GM23338 (cell line): Measurements from ENCODE around the gene MLXIPL. TPM values are rescaled to one million over a fixed set of nuclear protein-coding genes. Genes with fewer than 3 reads are reported as not detected.

Experiments used
- ATAC-seq: fragments of 200-7000 bp; cut with Tn5 transposase; 3 replicates; pipeline ENCODE4 v1.9.1; 2020
- DNase-seq: peaks from one replicate; pipeline ENCODE4 v3.0.0-alpha.2; 2015; ENCODE audit warnings: low spot score
- H2AFZ ChIP-seq: fragments of 200-600 bp; sonication (generic); 2 replicates; pipeline ENCODE4 v1.8.0; 2016; ENCODE audit warnings: antibody characterized with exemption, mild to moderate bottlenecking, moderate library complexity
- H3F3A ChIP-seq: fragments of 200-600 bp; sonication (generic); replicated peaks from 2 replicates; pipeline ENCODE4 v1.8.0; 2017; ENCODE audit warnings: antibody characterized with exemption, mixed run types, low read depth
- H3K27ac ChIP-seq: fragments of 200-600 bp; sonication (generic); 2 replicates; pipeline ENCODE4 v1.6.1; 2016; ENCODE audit warnings: low read depth
- H3K27me3 ChIP-seq: fragments of 200-600 bp; sonication (generic); 2 replicates; pipeline ENCODE4 v1.8.0; 2016; ENCODE audit warnings: mild to moderate bottlenecking, mixed run types, moderate library complexity; ENCODE audit not compliant: insufficient read depth
- H3K36me3 ChIP-seq: fragments of 200-600 bp; sonication (generic); 2 replicates; pipeline ENCODE4 v1.8.0; 2016; ENCODE audit warnings: mild to moderate bottlenecking; ENCODE audit not compliant: insufficient read depth
- H3K4me1 ChIP-seq: fragments of 200-600 bp; sonication (generic); 2 replicates; pipeline ENCODE4 v1.8.0; 2016; ENCODE audit warnings: mild to moderate bottlenecking, moderate library complexity; ENCODE audit not compliant: insufficient read depth
- H3K4me2 ChIP-seq: fragments of 200-600 bp; sonication (generic); 2 replicates; pipeline ENCODE4 v1.7.1; 2017; ENCODE audit warnings: mixed run types
- H3K4me3 ChIP-seq: fragments of 200-600 bp; sonication (generic); 2 replicates; pipeline ENCODE4 v1.6.1; 2016; ENCODE audit warnings: mixed run types
- H3K79me2 ChIP-seq: fragments of 200-600 bp; sonication (generic); replicated peaks from 2 replicates; pipeline ENCODE4 v1.8.0; 2017; ENCODE audit warnings: mild to moderate bottlenecking; ENCODE audit not compliant: insufficient read depth
- H3K9me2 ChIP-seq: fragments of 200-600 bp; sonication (generic); 2 replicates; pipeline ENCODE4 v1.8.0; 2017; ENCODE audit not compliant: insufficient read depth
- H4K20me1 ChIP-seq: fragments of 200-600 bp; sonication (generic); replicated peaks from 2 replicates; pipeline ENCODE4 v1.8.0; 2017; ENCODE audit warnings: mild to moderate bottlenecking; ENCODE audit not compliant: insufficient read depth
- H3K27ac Mint-ChIP-seq: 2 replicates; pipeline ENCODE4 v1.8.0; 2020; ENCODE audit warnings: inconsistent platforms, mild to moderate bottlenecking, moderate library complexity, mixed read lengths
- H3K27me3 Mint-ChIP-seq: 3 replicates; pipeline ENCODE4 v1.8.0; 2022; ENCODE audit warnings: low read depth, mild to moderate bottlenecking, moderate library complexity, mixed read lengths, inconsistent platforms; ENCODE audit not compliant: insufficient read depth, poor library complexity
- H3K36me3 Mint-ChIP-seq: 3 replicates; pipeline ENCODE4 v1.8.0; 2021; ENCODE audit warnings: low read depth, mild to moderate bottlenecking, inconsistent platforms, moderate library complexity, mixed read lengths
- H3K4me1 Mint-ChIP-seq: 3 replicates; pipeline ENCODE4 v1.8.0; 2020; ENCODE audit warnings: mild to moderate bottlenecking, inconsistent platforms, mixed read lengths
- H3K4me3 Mint-ChIP-seq: 3 replicates; pipeline ENCODE4 v1.8.0; 2021; ENCODE audit warnings: moderate library complexity, mild to moderate bottlenecking, inconsistent platforms, mixed read lengths
- H3K9me3 Mint-ChIP-seq: 3 replicates; pipeline ENCODE4 v1.8.0; 2020; ENCODE audit warnings: moderate library complexity, mild to moderate bottlenecking, inconsistent platforms, mixed read lengths
- CREB1 ChIP-seq: fragments of 250-450 bp; sonication (Bioruptor Pico); IDR thresholded peaks from 2 replicates; pipeline ENCODE4 v1.5.0; 2020; ENCODE audit warnings: low read depth, mild to moderate bottlenecking, moderate library complexity
- CTCF ChIP-seq, 2 experiments: fragments of 200-600 bp in 1 of 2; sonication (generic) in 1 of 2; conservative IDR thresholded peaks; 2 replicates each; pipeline versions ENCODE4 v1.5.1 to v1.6.1; 2016 to 2017; ENCODE audit warnings: antibody characterized with exemption in 2 of 2, low read depth in 2 of 2, mild to moderate bottlenecking in 2 of 2, moderate library complexity in 1 of 2
- ETS1 ChIP-seq: IDR thresholded peaks from 2 replicates; pipeline ENCODE4 v1.6.1; 2016; ENCODE audit warnings: antibody characterized with exemption
- EZH2 ChIP-seq: fragments of 200-600 bp; sonication (generic); IDR thresholded peaks from one replicate; pipeline ENCODE4 v1.8.0; 2017; ENCODE audit warnings: antibody characterized with exemption, mild to moderate bottlenecking, low read depth; ENCODE audit not compliant: unreplicated experiment
- EZH2phosphoT487 ChIP-seq: fragments of 200-600 bp; sonication (generic); IDR thresholded peaks from one replicate; pipeline ENCODE4 v1.8.1; 2018; ENCODE audit warnings: antibody characterized with exemption; ENCODE audit not compliant: unreplicated experiment
- JUNB ChIP-seq: IDR thresholded peaks from one replicate; pipeline ENCODE4 v1.6.1; 2016; ENCODE audit warnings: antibody characterized with exemption; ENCODE audit not compliant: unreplicated experiment
- NANOG ChIP-seq: IDR thresholded peaks from 2 replicates; pipeline ENCODE4 v1.6.1; 2016; ENCODE audit warnings: antibody characterized with exemption, borderline replicate concordance
- POLR2AphosphoS5 ChIP-seq: IDR thresholded peaks from 2 replicates; pipeline ENCODE4 v1.6.1; 2016; ENCODE audit warnings: antibody characterized with exemption, low read depth
- STAT1 ChIP-seq: IDR thresholded peaks from one replicate; pipeline ENCODE4 v1.6.1; 2016; ENCODE audit warnings: antibody characterized with exemption; ENCODE audit not compliant: unreplicated experiment
- ZNF114 ChIP-seq: fragments of 250-450 bp; sonication (Bioruptor Pico); IDR thresholded peaks from 2 replicates; pipeline ENCODE4 v1.5.0; 2020; ENCODE audit warnings: mild to moderate bottlenecking, moderate library complexity
- ZNF331 ChIP-seq: fragments of 250-450 bp; sonication (Bioruptor Pico); IDR thresholded peaks from 2 replicates; pipeline ENCODE4 v1.5.0; 2020; ENCODE audit warnings: low read depth, mild to moderate bottlenecking, moderate library complexity
- polyA plus RNA-seq: library from polyadenylated mRNA; unstranded; fragments of >200 nt; fragmentation: Nextera tagmentation; extraction: Ambion mirVana; gene quantifications from 2 replicates; pipeline ENCODE4 v1.2.1, GENCODE V29; 2016
- total RNA-seq: library from RNA; depleted of rRNA; stranded (reverse); fragments of >200 nt; shearing (Covaris generic); gene quantifications from 2 replicates; pipeline ENCODE4 v1.2.3, GENCODE V29; 2014
- TF ChIP-seq, protein P1 (sequence below): fragments of 250-450 bp; sonication (Bioruptor Pico); IDR thresholded peaks from 2 replicates; pipeline ENCODE4 v1.5.0; 2020; ENCODE audit warnings: mild to moderate bottlenecking, moderate library complexity
- TF ChIP-seq, protein P2 (sequence below): IDR thresholded peaks from one replicate; pipeline ENCODE4 v1.6.1; 2018; ENCODE audit warnings: antibody characterized with exemption; ENCODE audit not compliant: unreplicated experiment

The MLXIPL gene
- total and polyA plus RNA-seq, 2 experiments from 2014 or later: 13.7 to 25.7 TPM

DNA sequence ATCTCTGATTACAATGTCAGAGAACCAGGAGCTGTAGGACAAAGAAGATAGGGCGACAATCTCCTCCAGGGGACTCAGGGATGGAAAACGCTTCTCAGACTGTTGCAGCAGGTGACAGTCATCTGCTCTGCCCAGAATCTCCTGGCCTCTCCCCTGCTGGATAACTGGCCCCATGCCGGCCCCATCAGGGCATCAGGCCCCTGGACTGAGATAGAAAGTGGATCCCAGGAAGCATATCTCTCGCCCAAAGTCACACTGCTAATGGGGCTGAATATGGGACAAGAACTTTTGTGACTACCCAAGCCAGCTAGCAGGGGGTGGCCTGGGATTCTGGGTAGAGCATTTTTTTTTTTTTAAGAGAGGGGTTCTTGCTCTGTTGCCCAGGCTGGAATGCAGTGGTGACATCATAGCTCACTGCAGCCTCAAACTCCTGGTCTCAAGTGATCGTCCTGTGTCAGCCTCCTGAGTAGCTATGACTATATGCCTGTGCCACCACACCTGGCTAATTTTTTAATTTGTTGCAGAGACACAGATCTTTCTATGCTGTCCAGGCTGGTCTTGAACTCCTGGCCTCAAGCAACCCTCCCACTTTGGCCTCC, 20.5 kb upstream of the MLXIPL start (continued):
- TF ChIP-seq POLR2AphosphoS5: no peak
- no peak for TF ChIP-seq CREB1 (CRISPR knock-in tag)

- Histone ChIP-seq H3K9me2 (no peaks in the 10 kb centered on the region), H3F3A (no peaks in the 10 kb centered on the region), H4K20me1 (no peaks in the 10 kb centered on the region), H3K79me2 (no peaks in the 10 kb centered on the region), H3K36me3 (no peaks in the 10 kb centered on the region), H3K4me2 (no peak overlapping the region), H3K27me3 (peaks cover 14% of the 10 kb centered on the region), H3K4me3 (no peak overlapping the region), H3K27ac (no peak overlapping the region), H2AFZ (no peak overlapping the region), H3K4me1 (peaks cover 6% of the 10 kb centered on the region; the same call in 1 of the 2 replicates)
- ATAC-seq (no peak), DNase-seq (no peak)
- Mint-ChIP-seq H3K4me1 (peaks cover 3% of the 10 kb centered on the region), H3K27ac (no peak overlapping the region), H3K36me3 (no peaks in the 10 kb centered on the region), H3K27me3 (peaks cover 16% of the 10 kb centered on the region), H3K4me3 (no peak overlapping the region), H3K9me3 (peaks cover 3% of the 10 kb centered on the region; the same call in 1 of the 3 replicates)
- no peak for TF ChIP-seq CTCF (conservative IDR thresholded peaks at IDR 0.05; ENCODE audit: low read depth in 2 of 2)
- no peak for TF ChIP-seq ZNF114
- no peak for TF ChIP-seq JUNB
- no peak for TF ChIP-seq NANOG
- no peak for TF ChIP-seq EZH2
- TF ChIP-seq EZH2phosphoT487: no peak
- no peak for TF ChIP-seq STAT1
- no peak for TF ChIP-seq ZNF331 (CRISPR knock-in tag)
- no peak for TF ChIP-seq ETS1
- TF ChIP-seq CREB1 (CRISPR knock-in tag): no peak
- TF ChIP-seq POLR2AphosphoS5: no peak
- TF ChIP-seq, protein P1, sequence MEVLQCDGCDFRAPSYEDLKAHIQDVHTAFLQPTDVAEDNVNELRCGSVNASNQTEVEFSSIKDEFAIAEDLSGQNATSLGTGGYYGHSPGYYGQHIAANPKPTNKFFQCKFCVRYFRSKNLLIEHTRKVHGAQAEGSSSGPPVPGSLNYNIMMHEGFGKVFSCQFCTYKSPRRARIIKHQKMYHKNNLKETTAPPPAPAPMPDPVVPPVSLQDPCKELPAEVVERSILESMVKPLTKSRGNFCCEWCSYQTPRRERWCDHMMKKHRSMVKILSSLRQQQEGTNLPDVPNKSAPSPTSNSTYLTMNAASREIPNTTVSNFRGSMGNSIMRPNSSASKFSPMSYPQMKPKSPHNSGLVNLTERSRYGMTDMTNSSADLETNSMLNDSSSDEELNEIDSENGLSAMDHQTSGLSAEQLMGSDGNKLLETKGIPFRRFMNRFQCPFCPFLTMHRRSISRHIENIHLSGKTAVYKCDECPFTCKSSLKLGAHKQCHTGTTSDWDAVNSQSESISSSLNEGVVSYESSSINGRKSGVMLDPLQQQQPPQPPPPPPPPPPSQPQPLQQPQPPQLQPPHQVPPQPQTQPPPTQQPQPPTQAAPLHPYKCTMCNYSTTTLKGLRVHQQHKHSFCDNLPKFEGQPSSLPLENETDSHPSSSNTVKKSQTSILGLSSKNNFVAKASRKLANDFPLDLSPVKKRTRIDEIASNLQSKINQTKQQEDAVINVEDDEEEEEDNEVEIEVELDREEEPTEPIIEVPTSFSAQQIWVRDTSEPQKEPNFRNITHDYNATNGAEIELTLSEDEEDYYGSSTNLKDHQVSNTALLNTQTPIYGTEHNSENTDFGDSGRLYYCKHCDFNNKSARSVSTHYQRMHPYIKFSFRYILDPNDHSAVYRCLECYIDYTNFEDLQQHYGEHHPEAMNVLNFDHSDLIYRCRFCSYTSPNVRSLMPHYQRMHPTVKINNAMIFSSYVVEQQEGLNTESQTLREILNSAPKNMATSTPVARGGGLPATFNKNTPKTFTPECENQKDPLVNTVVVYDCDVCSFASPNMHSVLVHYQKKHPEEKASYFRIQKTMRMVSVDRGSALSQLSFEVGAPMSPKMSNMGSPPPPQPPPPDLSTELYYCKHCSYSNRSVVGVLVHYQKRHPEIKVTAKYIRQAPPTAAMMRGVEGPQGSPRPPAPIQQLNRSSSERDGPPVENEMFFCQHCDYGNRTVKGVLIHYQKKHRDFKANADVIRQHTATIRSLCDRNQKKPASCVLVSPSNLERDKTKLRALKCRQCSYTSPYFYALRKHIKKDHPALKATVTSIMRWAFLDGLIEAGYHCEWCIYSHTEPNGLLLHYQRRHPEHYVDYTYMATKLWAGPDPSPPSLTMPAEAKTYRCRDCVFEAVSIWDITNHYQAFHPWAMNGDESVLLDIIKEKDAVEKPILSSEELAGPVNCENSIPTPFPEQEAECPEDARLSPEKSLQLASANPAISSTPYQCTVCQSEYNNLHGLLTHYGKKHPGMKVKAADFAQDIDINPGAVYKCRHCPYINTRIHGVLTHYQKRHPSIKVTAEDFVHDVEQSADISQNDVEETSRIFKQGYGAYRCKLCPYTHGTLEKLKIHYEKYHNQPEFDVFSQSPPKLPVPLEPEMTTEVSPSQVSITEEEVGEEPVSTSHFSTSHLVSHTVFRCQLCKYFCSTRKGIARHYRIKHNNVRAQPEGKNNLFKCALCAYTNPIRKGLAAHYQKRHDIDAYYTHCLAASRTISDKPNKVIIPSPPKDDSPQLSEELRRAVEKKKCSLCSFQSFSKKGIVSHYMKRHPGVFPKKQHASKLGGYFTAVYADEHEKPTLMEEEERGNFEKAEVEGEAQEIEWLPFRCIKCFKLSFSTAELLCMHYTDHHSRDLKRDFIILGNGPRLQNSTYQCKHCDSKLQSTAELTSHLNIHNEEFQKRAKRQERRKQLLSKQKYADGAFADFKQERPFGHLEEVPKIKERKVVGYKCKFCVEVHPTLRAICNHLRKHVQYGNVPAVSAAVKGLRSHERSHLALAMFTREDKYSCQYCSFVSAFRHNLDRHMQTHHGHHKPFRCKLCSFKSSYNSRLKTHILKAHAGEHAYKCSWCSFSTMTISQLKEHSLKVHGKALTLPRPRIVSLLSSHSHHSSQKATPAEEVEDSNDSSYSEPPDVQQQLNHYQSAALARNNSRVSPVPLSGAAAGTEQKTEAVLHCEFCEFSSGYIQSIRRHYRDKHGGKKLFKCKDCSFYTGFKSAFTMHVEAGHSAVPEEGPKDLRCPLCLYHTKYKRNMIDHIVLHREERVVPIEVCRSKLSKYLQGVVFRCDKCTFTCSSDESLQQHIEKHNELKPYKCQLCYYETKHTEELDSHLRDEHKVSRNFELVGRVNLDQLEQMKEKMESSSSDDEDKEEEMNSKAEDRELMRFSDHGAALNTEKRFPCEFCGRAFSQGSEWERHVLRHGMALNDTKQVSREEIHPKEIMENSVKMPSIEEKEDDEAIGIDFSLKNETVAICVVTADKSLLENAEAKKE (CRISPR knock-in tag): no peak
- TF ChIP-seq, protein P2, sequence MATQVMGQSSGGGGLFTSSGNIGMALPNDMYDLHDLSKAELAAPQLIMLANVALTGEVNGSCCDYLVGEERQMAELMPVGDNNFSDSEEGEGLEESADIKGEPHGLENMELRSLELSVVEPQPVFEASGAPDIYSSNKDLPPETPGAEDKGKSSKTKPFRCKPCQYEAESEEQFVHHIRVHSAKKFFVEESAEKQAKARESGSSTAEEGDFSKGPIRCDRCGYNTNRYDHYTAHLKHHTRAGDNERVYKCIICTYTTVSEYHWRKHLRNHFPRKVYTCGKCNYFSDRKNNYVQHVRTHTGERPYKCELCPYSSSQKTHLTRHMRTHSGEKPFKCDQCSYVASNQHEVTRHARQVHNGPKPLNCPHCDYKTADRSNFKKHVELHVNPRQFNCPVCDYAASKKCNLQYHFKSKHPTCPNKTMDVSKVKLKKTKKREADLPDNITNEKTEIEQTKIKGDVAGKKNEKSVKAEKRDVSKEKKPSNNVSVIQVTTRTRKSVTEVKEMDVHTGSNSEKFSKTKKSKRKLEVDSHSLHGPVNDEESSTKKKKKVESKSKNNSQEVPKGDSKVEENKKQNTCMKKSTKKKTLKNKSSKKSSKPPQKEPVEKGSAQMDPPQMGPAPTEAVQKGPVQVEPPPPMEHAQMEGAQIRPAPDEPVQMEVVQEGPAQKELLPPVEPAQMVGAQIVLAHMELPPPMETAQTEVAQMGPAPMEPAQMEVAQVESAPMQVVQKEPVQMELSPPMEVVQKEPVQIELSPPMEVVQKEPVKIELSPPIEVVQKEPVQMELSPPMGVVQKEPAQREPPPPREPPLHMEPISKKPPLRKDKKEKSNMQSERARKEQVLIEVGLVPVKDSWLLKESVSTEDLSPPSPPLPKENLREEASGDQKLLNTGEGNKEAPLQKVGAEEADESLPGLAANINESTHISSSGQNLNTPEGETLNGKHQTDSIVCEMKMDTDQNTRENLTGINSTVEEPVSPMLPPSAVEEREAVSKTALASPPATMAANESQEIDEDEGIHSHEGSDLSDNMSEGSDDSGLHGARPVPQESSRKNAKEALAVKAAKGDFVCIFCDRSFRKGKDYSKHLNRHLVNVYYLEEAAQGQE: no peak
Measured at GRCh38 chr7:73642834-73643233, 18.5 kb upstream of the MLXIPL start.
